GM19467 (cell line): ENCODE measurements around the gene SNX3.

ENCODE experiments used
- ATAC-seq: cut with Tn5 transposase; IDR thresholded peaks from one replicate; pipeline ENCODE4 v1.9.1; 2021; ENCODE audit warnings: mild to moderate bottlenecking, moderate library complexity; ENCODE audit not compliant: unreplicated experiment

SNX3 gene

DNA sequence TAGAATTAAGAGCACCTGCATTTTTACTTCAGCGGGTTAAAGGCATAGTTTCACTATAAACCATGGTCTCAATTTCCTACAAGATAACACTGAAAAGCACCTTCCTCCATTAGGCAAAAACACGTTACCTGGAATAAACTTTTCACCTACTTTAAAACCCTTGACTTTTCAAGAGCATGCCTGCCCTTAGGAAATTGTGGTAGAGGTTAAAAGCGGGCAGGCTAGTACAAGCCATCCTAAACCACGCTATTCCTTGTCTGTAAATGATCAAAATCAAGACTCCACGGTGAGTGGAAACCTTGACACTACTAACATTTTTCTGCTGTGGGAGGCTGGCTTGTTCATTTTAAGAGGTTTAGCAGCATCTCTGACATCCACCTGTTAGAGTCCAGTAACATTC lies 51.1 kb downstream of the SNX3 start:
- ATAC-seq, result no peak

DNA sequence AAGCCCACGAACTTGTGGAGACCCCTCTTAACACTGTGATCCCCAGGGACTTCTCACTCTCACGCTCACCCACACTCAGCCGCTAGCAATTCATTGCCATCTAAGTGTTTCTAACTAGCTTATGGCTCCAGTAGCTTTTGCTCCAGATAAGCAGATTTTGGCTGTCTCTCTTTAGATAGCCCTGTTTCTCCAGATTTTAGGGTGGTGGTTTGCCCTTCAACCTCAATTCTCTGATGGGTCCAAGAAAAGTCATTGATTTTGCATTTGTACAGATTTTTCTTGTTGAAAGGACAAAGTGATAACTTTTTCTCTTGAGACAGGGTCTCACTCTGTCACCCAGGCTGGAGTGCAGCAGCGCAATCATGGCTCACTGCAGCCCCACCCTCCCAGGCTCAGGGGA lies 53.8 kb downstream of the SNX3 start:
- ATAC-seq, result no peak

DNA sequence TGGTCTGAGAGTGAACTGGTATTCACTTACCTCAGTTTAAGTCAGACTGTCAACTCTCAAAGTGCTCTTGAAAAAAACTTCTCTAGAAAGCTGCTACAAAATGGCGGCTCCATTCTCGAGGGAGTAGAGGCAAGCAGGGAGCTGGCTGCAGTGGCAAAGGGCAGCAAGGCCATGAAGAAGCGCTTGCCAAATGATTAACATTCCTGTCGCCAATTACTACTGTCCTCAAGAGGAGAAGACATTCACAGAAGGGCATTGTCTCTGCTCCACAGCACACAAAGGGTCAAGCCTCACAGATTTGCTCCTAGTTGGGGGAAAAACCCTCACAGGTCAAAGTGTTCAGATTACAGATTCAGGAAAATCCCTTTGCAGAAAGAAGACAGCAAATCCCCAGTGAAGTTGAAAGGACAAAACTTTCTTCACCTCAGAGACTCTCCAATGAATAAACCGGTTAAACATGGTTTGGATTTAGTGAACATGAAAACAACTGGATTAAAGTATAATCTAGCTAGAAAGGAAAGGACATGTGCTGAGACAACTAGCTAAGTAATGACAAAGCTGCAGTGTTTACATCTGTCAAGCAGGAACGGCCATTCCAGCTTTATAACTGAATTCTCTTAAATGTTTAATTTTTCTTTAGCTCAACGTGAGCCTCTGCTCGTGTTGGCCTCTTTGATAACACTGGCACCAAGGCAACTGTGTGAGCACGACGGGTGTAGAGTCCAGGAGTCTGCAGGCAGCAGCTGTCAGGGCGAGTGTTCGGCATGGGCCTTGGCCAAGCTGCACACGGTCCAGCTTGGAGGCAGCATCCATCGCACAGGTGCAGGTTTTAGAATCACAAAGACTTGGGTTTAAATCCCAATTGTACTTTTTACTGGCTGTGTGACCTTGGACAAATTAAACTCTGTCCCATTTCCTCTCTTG lies 57.4 kb downstream of the SNX3 start:
- ATAC-seq, result no peak

DNA sequence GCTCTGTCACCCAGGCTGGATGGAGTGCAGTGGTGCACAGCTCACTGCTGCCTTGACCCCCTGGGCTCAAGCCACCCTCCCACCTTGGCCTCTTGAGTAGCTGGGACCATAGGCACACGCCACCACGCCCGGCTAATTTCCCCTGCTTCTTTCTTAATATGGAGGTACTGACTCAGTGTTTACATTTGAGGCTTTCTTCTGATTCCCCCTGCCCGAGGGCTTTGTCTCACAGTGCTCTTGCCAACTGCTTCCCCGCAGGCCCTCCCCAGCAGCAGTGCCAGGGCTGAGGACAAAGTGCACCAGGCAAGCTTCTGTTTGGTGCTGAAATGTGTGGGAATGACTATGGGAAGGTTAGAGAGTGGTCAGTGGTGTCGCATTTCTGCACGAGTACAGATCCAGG lies 60.2 kb downstream of the SNX3 start:
- no peak for ATAC-seq

DNA sequence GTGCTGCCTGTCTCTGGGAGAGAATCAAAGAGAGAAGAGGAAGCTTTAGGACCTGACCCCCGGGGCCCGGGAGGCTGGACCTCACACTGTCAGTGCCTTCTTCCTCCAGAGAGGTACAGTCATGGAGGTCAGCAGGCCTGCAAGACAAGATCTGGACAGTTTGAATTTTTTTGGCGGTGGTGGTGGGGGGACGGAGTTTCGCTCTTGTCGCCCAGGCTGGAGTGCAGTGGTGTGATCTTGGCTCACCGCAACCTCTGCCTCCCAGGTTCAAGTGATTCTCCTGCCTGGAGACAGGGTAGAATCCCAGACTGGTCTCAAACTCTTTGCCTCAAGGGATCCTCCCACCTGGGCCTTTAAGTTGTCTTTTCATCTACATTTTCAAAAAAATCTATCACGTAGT lies 60.7 kb downstream of the SNX3 start:
- no peak for ATAC-seq

DNA sequence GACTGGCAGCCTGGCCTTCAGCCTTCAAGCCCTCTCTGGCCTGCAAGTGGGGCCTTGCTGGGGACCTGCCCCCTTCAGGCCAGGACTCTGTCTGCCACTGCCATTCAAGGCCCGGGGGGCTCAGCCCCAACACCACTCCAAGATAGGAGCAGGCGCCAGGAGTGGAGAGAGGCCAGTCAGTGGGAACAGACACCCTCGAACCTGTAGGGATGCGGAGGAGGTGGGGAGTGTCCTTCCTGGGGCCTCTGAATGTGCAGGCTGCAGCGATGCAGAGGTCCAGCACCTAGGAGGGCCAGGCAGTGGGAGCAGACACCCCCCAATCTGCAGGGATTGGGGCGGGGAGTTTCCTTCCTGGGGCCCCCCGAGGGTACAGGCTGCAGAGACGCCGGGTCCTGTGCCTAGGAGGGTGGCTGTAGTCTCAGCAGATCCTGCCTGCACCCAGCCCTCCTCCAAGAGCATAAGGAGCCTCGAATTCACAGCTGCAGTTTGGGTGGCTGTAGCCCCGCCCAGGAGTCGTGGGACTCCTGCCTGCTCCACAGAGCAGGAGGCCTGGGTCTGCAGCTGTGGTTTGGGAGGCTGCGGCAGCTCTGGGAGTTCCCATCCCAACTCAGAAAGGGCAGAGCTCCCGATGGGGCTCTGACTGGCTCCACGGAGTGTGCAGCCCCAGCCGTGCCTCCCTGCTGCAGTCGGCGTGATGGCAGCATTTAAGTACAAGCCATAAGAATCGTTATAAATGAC lies 61.9 kb downstream of the SNX3 start:
- ATAC-seq, result no peak

DNA sequence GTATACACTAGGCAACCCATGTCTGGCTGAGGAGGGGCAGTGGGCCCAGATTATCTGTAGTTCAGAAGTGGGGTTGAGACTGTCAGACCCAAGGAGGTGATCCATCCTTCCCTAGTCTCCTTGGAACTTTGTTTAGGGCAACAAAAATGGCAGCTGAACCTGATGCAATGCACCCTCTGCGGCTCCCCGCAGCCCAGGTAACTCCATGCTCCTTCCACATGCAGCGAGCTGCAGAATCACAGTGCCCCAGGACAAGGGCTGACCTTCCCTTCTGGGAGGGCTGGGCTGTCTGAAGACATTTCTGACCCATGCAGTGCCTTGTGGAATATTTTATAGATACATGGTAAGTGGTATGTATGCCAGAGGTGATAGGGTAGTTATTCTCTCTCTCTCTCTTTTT lies 65.6 kb downstream of the SNX3 start:
- no peak for ATAC-seq

DNA sequence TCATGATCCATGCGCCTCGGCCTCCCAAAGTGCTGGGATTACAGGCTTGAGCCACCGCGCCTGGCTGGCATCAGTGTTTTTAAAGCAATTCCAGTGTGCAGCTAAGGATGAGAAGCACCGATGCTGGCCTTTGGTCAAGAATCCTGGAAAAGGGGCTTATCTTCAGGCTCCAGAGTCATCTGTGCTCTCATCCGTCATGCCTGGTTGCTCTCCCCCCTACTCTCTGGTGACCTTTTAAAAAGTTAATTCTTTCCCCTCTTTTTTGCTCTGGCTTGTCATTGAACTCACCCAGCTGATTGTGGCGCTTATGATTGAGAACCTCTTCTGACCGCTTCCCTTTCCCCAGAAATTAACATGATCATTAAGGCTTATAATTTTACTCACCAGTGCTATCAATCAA lies 66.3 kb downstream of the SNX3 start:
- no peak for ATAC-seq

DNA sequence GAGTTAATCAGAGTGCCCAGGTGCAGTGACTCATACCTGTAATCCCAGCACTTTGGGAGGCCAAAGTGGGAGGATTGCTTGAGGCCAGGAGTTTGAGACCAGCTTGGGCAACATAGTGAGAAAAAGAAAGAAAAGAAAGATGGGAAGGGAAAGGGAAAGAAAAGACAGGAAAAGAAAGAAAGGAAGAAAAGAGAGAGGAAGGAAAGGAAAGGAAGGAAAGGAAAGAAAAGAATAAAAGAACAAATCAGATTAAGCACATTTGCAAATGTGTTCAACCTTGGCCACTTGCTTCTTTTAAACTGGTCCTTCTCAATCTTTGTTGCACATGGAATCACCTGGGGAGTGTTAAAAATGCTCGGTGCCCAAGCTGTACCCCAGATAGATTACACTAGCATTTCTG lies 67.0 kb downstream of the SNX3 start:
- no peak for ATAC-seq

DNA sequence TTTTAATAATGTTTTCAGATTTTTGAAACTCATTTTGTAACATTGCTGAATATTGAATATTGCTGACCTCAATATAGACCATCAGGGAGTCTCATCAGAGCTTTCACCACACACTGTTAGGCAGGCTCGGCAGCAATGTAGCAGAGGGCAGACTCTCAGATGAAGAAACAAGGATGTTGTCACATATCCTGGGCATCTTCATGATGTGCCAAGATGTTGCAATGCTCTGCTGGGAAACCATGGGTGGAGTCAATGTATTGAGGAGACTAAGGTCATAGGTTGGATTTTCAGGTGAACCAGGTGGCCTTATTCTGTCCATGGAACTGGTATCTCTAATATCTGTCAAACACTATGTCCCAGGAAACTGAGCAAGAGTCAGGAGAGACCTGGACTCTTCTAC lies 67.7 kb downstream of the SNX3 start:
- no peak for ATAC-seq

DNA sequence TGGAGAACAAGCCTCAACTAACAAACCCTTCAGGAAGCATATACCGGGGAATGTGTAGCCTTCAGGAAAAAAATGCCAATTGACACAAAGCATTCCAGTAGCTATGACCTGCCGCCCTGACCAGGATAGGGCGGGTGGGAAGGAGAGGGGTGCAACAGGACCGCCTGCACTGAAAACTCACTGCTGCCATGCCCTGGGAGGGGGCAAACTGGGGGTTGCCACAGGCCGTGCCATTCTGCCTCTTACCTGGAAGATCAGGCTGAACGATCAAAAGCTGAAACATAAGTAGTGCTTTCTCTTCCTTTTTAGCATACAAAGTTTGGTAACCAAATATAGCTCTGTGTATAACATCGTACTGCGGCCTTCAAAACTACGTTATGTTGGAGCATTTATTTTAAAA lies 73.3 kb downstream of the SNX3 start:
- no peak for ATAC-seq

DNA sequence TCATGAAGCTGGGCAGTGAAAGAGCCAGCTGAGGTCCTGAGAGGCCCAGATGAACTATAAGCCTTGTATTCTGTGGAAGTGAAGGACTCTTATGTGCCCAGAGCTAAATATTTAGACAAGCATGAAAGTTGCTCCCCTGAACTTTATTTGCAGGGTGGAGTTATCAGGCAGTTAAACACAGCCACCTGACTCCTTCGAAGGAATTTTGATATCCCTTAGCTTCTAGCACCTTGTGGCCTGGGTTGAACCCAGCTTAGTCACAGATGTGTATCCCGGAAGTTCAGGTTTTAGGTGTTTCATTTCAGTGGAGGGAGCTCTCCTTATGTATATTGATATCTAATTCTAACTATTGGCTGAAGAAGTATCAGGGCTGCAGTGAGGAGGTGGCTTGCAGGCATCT lies 74.6 kb downstream of the SNX3 start:
- ATAC-seq, result no peak

DNA sequence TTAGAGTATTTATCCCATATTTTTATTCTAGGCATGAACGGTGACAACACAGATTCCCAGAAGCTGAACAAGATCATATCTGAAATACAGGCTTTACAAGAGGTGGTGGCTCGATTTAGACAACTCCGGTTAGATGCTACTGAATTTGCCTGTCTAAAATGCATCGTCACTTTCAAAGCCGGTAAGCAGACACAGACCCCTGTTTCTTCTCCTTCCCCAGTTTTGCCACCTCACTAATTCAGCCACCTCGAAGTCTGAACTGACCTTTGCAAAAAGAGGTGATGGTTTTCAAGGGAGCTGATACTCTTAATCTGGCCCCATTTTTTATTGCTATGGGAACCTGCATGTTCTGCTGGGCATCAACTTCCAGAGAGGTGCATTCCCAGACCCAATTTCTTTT lies 80.1 kb downstream of the SNX3 start:
- ATAC-seq, result no peak

DNA sequence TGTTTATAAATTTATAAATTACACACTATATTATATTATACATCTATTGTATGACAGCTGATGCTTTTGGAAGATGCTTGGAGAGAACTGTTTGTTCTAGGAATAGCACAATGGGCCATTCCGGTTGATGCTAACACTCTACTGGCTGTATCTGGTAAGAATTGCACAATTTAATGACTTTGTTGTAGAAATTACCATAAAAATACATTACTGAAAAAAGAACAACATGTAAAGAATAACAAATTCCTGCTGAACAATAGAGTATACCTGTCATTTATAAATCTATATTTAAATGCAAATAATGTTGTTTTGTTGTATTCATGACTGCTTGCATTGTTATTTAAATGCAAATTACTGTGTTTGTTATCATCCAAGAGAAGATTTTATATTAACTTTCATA lies 80.6 kb downstream of the SNX3 start:
- no peak for ATAC-seq

DNA sequence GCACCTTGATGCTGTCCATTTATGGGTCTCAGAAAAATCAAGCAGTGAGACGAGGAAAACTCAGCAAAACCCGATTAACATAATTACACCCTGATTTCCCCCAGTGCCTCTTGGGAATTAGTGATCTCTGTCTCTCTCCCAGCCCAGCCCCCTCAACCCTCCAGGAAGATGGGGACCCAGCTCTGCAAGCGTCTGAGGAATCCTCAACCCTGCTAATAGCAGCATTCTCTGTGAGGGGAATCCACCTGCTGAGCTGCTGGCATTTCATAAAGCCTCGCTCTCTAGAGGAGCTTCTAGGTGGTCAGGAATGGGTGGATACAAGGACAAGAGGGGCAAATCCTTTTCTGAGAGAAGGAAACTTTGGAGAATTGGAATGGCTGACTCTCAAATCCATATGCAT lies 81.1 kb downstream of the SNX3 start:
- no peak for ATAC-seq

DNA sequence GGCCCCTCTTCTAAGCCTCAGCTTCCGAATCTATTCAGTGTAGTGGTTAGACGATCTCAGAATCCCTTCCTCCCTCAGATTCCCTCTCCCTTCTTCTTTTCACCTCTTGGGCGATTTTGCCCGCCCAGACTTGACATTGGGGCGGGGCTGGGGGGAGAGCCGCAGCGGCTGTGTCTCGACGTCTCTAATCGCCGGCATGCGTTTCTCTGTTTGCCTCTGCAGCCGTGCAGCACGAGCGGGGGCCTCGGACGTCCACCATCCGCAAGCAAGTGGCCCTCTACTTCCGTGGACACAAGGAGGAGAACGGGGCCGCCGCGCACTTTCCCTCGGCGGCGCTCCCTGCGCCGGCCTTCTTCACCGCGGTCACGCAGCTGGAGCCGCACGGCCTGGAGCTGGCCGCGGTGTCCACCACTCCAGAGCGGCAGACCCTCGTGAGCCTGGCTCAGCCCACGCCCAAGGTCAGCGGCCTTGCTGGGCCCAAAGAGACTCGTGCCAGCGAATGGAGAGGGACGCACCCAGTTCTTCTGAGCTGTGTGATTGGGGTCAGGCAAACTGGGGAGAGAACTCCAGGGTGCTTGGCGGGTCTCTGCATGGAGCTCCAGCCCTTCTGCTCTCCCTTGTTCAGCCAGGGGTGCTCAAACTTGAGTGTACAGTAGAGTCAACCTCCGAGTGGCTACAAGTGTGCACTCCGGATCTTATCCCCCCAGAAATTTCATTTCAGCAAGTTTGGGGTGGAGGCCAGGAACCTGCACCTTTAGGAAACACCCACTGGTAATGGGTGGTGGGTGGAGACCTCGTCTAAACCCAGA lies 84.4 kb downstream of the SNX3 start:
- no peak for ATAC-seq

DNA sequence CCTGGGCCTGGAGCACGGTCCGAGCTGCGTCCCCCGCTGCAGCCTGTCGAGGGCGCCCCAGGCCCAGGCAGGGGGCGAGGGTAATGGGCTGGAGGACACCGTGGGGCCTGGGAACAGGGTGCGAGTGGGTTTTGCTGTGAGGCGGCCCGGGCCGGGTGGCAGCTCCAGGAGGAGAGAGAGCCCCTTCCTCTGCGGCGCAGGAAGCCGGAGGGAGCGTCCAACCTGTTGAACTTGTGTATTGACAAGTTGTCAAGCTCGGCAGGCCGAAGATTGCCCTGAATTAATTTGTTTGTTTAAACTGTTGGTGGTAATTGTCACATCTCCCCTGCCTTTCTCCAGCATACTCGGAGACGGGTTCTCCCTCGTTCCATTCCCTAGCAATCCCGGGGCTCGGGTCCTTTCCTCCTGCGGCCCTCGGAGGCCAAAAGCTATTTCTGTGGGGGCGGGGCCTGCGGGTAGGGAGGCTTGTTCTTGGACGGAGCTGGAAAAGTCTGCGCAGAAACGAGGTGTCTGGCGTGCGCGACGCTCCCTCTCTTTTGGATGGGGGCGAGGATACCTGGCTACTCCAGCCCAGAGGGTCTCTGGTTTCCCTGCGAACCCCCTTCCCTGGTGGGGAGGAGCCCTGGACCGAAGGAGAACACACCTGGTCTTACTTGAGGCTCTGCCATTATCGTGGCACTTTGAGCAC lies 85.1 kb downstream of the SNX3 start:
- ATAC-seq, result no peak

DNA sequence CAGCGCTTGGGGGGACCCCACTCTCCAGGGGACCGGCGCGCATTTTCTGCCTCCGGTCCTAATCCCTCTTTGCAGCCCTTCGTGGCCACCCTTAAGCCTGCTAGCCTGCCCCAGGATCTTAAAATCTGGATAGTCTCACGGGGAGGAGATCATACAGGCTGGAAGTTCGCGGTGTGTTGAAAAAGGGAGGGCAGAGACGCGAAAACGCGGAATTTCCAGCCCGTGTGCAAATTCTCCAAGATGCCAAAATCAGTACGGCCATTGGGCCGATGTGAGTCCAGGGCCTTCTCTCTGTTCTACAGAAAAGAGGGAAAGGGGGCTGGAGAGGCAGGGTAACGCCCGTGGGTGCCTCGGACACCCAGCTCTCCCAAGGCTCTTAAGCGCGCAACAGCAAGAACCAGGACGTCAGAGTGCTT lies 85.7 kb downstream of the SNX3 start:
- ATAC-seq, result no peak

DNA sequence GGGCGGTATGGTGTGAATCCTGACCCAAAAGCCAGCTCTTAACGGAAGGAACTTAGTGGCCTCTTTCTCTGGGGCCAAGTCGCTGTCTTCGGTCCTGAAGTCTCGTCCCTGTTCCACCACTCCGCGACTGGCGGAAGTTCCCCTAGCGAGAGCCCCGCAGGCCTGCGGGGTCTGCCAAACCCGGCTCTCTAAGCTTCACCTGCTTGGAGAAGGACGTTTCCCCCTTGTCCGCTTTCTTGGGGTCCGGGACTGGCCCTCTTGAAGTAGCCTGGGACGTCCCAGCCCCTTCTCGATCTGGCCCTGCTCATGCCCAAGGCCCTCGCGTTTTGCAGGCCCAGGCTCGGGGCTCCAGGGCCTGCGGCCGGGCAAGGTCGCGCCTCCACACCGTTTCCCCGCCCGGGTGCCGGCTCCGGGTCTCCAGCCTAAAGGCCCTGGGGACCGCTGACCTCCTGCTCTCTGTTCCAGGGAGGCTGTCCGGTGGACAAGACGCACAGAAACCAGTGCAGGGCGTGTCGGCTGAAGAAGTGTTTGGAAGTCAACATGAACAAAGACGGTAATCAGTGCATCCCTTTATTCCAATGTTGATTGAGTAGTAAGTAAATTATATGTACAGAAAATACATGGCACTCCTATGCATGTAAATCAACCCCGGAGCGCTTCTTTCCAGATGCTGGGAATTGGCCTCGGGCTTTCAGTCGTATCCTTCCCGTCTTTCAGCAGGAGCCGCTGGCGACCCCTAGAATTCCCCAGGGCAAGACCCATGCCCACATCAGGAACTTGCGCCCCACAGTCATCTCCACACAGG lies 86.3 kb downstream of the SNX3 start:
- no peak for ATAC-seq

DNA sequence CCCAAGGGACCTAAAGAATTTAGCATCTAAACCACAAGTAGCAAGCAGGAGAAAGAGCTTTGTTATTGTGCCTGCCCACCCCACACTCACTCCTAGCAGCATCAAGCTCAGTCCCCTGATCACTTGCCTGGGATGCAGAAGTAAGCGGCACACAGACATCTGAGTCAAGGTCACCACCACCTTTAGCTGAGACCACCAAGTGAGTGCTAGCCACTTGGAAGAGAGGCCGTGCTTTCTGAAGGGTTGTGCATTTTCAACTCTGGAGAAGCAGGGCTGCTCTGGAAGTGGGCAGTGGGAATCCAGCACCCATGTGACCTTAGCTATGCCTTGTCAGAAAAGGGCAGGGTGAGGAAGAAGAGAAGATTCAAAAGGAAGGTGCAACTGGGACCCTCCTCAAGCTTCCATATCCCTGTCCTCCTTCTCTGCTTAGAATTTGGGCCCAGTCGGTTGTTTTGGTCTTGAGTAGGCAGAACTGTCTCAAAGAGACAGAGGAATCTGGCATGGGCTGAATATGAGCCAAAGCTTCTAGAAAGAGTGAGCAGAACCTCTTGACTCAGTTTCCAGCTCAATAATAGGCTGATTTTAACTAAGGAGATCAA lies 88.8 kb downstream of the SNX3 start:
- ATAC-seq, result no peak
